Head of caudate nucleus (tissue), 42 donors: ENCODE data around the gene RACGAP1.

Source experiments
- DNase-seq, 42 donors: peaks; one replicate each; pipeline versions ENCODE4 v3.0.0 to v3.0.0-alpha.2; 2020 to 2021; ENCODE audit warnings: mixed read lengths in 7 of 42
- intact Hi-C: fragments of 100-400 bp; cut with DNase I; formaldehyde crosslinking; loops from one replicate; pipeline ENCODE4 v1.15.0; 2022

The RACGAP1 gene

DNA sequence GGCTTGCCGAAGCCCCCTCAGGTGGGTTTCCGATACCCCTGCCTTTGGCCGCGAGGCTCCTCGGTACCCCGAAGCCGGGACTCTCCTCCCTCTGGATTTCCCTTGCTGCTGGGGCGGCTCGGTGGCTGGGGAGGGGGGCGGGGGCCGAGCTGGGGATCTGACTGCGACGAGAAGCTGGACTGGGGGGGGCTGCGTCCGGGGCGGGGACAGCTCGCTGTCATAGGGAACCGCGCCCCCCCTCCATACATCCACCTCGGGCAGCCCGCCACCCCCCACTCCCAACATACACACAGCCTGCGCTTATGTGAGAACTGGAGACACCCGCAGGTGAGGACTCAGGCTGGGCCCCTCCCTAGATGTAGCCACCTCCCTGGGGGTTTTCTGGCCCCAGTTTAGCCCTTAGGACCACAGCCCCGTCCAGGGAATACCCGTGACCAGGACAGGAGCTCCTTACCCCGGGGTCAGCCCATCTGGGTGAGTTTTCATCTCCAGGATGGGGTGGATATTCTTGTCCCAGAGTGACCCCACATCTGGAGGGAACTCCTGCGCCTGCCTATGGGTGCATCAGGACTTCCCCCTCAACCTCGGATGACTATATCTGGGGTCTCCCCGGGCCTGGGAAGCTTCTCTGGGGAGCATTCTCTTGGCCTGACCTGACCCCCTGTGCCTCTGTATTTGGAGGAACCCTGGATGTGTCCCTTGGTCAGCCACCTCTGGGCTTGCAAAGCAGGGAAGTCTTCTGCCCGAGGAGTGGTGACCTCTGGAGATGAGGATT lies 32.8 kb upstream of the RACGAP1 start:
- intact Hi-C loops, result loop anchor here (2.0 kb wide), 2 partner anchors 83 to 91 kb away; no protein-coding TSS in a partner anchor
- peak in 11 of 42 donors; percentile 25 to 64 (median 49) for DNase-seq

- intact Hi-C loops, result loop anchor here (2.0 kb wide), 2 partner anchors 82 to 90 kb away; no protein-coding TSS in a partner anchor
- DNase-seq, result peak; percentile 56 to 92 (median 82)
Observed at GRCh38 chr12:50057000-50057841, 31.9 kb upstream of the RACGAP1 start, which contains the start of gene ASIC1. Gene ASIC1, plus strand, starts transcription at chr12:50057596. Its CDS starts 1,171 bp downstream, at chr12:50058767.

- intact Hi-C loops, result loop anchor here (2.0 kb wide), 2 partner anchors 82 to 90 kb away; no protein-coding TSS in a partner anchor
- DNase-seq, result no peak
Observed at GRCh38 chr12:50056639-50056976, 31.3 kb upstream of the RACGAP1 start.

DNA sequence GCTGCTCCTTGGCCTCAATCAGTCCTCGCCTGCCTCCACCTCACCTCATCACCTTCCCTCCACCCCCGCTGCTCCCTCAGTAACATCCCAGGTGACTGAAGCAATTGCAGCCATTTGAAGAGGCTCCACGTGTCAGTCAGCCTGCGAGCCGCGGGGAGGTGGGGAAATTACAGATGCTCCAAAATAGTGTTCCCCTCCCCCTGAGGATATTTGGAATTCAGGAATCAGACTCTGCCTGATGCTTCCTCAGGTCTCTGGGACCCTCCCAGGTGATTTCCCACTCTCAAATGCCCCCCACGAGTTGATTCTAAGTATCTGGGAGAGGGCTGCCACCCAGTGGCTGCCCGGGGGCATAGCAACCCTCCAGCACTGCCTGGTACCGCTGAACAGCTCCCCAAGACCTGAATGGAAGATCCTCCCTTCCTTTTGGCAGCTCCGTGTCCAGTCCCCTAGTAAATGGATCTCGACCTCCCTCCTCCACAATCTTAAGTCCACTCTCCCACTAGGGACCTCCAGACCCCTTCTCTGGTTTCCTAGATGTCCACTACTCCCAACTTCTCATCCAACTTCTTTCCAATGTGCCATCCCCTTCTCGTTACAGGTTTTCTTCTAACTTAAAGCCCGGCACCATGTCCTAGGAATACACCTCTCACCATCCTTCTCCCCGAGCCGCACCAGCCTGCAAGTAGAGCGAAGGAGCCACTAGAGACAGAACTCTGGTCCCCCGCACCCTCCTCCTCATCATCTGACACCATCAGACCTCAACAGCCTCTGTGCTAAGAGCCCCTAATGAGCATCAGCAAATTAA lies 30.7 kb upstream of the RACGAP1 start:
- DNase-seq, result peak; percentile 56 to 94 (median 80)
- intact Hi-C loops, result loop anchor here (2.0 kb wide), 2 partner anchors 81 to 89 kb away; no protein-coding TSS in a partner anchor

DNA sequence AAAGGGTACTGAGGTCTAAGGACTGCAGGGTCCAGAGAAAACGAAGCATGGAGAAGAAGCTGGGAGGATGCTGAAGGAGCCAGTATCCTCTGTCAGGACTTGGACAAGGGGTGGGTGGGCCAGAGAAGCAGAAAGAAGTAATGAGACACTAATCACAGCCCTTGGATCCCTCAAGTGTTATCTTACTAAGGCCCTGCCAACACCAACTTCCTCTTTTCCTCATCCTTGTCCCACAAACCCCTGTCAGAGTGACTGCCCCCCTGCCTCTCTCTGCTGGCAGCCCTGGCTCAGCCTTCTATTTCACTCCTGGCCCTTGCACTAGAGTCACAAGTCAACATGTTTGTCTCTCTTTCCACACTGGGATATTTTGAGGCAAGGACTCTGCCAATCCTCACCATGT lies 28.3 kb upstream of the RACGAP1 start:
- DNase-seq, result no peak
- intact Hi-C loops, result no loop called here

DNA sequence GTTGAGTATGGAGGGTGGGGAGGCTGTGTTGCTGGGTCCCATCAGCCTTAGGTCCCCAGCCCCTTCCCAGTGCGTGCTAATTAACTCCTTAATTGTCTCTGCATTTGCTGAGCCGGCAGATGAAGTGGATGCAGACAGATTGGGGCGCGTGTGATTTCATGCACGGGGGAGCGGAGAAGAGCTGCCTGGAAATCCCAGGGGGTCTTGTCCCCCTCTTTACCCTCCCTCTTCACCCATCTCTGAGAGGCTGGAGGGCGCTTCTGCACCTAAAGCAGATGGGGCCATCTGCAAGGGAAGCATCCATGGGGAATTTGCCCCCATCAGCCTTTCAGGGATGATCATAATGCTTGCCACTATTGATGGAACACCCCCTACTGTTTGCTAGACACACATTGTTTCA lies 27.7 kb upstream of the RACGAP1 start:
- DNase-seq, result no peak
- intact Hi-C loops, result no loop called here

GRCh38 chr12:50052544-50052943 lies 27.2 kb upstream of the RACGAP1 start:
- intact Hi-C loops, result no loop called here
- no peak for DNase-seq

DNA sequence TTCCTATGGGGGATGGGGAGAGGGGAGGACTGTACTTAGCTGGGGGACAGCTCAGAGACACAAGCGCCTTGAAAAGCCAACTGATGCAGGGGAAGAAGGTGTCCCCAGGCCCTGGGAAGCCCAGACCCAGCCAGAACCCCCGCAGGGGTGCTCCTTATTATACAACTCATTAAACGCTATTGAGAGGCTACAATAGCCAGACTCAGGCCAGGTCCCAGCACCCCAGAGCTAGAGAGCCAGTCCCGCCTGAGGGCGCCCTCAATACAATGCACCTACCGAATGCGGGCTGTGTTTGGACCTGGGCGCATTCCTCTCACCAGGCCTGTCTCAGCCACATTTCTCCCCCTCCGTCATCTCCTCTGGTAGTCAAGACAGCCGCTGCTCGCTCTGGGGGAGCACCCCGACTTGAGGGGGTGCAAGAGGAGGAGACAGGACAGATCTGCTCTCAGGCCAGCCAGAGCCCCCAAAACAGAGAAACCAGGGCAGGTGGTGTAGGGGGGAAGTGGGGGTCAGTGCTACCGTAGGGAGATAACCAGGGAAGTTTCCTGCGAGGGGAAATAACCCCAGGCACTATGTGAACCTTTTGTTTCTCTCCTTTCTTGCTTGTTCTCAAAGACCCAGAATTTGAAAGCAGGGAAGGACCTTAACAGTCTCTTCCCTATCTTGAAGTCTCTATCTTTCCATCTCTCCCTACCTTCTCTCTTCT lies 26.0 kb upstream of the RACGAP1 start:
- intact Hi-C loops, result no loop called here
- DNase-seq, result peak in 1 of 42 donors; percentile 30

DNA sequence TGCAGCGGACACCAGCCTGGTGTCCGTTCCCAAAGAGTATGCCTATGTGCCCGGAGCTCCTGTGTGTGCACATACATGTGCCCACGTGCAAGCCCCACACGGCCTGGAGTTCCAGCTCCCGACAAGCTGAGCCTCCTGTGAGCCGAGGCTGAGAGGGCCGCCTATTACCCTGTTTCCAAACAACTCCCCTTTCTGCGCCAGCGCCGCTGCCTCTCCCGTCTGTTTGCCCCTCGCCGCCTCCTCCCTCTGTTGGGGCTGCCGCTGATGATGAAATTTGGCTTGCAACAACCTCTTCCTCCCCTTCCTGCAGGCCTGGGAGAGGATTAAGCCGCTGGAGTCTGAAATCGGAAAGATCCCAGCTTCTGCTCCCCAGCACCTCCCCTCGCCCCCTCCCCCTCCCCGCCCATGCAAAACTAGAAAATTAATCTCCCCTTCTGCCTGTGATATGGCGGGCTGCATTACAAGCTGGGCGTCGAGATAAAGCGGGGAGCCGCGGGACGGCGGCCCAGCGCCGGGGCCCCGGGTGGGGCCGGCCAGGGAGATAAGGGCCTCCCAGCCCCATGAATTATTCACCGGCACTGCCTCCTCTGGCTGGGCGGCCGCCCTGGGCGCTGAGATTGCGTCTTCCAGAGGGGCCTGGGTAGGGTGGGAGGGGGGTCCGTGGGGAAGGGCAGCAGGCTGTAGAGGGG lies 25.3 kb upstream of the RACGAP1 start:
- peak in 23 of 42 donors; percentile 24 to 69 (median 48) for DNase-seq
- intact Hi-C loops, result no loop called here

DNA sequence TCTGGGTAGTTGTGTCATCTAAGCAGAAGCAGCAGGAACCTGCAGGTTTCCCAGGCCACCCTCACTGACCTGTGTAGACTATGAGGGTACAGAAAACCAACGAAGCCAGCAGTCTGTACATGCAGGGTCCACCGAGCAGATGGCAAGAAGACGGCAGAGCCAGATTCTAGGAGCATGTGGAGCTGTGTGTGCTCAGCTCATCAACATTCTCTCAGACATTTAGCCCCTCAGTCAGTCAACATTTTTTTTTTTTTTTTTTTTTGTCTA lies 24.8 kb upstream of the RACGAP1 start:
- no peak for DNase-seq
- intact Hi-C loops, result no loop called here

- DNase-seq, result no peak
- intact Hi-C loops, result no loop called here
Observed at GRCh38 chr12:50049254-50050118, 24.2 kb upstream of the RACGAP1 start.

DNA sequence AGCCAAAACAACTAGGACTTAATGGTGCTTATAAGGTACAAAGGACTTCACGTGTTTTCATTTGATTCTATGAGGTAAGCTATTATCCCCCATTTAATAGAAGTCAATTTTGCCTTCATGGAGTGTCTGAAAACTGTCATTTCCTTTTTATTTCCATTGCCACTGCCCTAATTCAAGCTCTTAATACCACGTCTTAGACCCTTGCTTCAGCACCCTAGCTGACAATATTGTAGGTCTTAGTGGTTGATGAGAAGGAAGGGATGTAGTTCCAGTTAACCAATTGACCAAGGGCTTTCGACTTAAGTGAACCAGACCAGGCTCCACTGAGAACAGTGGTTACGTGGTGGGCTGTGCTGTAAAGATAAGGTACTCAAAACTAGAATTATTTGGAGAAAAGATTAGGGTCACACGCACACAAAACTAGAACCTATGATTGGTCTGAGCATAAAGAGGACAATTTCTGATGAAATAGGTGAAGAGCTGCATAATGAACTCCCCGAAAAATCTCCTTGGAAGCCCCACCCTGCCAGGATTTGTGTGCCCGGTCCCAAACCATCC lies 22.5 kb upstream of the RACGAP1 start:
- DNase-seq, result no peak
- intact Hi-C loops, result no loop called here

DNA sequence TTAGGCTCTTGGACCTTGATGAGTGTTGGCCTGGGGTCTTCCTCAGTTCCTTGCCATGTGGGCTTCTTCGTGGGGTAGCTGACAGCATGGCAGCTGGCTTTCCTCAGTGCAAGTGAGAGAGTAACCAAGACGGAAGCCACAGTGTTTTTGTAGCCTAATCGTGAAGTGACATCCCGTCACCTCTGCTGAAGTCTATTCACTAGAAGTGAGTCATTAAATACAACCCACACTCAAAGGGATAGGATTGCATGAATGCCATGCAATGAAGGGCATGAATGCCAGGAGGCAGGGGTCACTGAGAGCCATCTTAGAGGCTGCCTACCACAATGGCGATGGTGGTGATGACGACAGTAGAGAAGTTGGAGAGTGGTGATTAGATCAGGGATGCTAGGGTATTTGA lies 18.6 kb upstream of the RACGAP1 start:
- intact Hi-C loops, result no loop called here
- peak in 2 of 42 donors; percentile 11 to 13 for DNase-seq

DNA sequence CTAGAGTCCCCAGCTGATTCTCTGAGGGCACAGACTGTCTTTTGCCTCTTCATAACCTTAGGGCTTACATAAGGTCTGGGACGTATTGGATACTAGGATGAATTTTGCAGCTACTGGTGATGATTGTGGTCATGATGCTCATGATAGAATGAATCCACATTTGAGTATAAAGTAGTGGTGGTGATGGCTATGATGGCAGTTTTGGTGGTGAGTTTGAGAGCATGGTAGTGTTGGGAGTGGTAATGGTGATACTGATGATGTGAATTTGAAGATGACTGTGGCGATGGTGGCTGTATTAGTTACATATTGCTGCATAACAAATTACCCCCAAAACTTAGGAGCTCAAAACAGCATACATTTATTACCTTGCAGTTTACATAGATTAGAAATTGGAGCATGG lies 18.0 kb upstream of the RACGAP1 start:
- DNase-seq, result no peak
- intact Hi-C loops, result no loop called here

- intact Hi-C loops, result no loop called here
- no peak for DNase-seq
Observed at GRCh38 chr12:50042693-50043092, 17.4 kb upstream of the RACGAP1 start.

GRCh38 chr12:50041962-50042361 lies 16.7 kb upstream of the RACGAP1 start:
- DNase-seq, result peak in 2 of 42 donors; percentile 5 to 35
- intact Hi-C loops, result no loop called here
